Measurements from ENCODE around the gene EPN2.

GRCh38 chr17:19360772-19361171 lies 123.6 kb downstream of the EPN2 start:
- TF ChIP-seq EZH2 (IDR thresholded peaks at IDR 0.05; ENCODE audit: low read length, missing control alignments) (no peak), CTCF (conservative IDR thresholded peaks at IDR 0.05 in 1 of 2, IDR thresholded peaks at IDR 0.05 in 1 of 2; ENCODE audit: low read depth in 1 of 2, low read length in 2 of 2) (no peak)
